A673 (cell line): ENCODE results near the gene DRC7. TPM values are rescaled to one million over a fixed set of nuclear protein-coding genes. Genes with fewer than 3 reads are reported as not detected.

Experiments
- BruUV-seq: library from RNA; stranded (reverse); fragments of 400-500 nt; replicated peaks from 2 replicates; lab custom pipeline; 2021; lab: Mats Ljungman, UMichigan
- CTCF ChIA-PET: fragments of 300-600 bp; sonication (Branson Sonifier 250); formaldehyde crosslinking; loops from one replicate; lab custom pipeline; 2022; ENCODE audit warnings: antibody characterized with exemption; lab: Charles Lee
- POLR2A ChIA-PET: fragments of 300-600 bp; sonication (Branson Sonifier 250); formaldehyde crosslinking; loops from one replicate; lab custom pipeline; 2022; ENCODE audit warnings: antibody characterized with exemption; ENCODE audit not compliant: low non-redundant PET; lab: Charles Lee
- DNase-seq: peaks from one replicate; pipeline ENCODE4 v3.0.0-alpha.2; 2015; ENCODE audit warnings: low spot score
- H3K27ac ChIP-seq: fragments of 200-600 bp; sonication (generic); 2 replicates; pipeline ENCODE4 v1.5.1; 2016; ENCODE audit warnings: mixed run types, low read depth, mild to moderate bottlenecking, mixed read lengths, antibody characterized with exemption, low read length; ENCODE audit not compliant: poor library complexity, severe bottlenecking
- H3K27me3 ChIP-seq: fragments of 200-600 bp; sonication (generic); replicated peaks from 2 replicates; pipeline ENCODE4 v1.6.1; 2017; ENCODE audit warnings: mixed run types, low read depth, mild to moderate bottlenecking, mixed read lengths, antibody characterized with exemption, low read length; ENCODE audit not compliant: insufficient read depth, poor library complexity
- H3K36me3 ChIP-seq: fragments of 200-600 bp; sonication (generic); 2 replicates; pipeline ENCODE4 v1.6.1; 2016; ENCODE audit warnings: mixed run types, mild to moderate bottlenecking, mixed read lengths, antibody characterized with exemption, low read length; ENCODE audit not compliant: insufficient read depth, poor library complexity, severe bottlenecking
- H3K4me1 ChIP-seq: fragments of 200-600 bp; sonication (generic); 2 replicates; pipeline ENCODE4 v1.6.1; 2017; ENCODE audit warnings: mixed run types, mild to moderate bottlenecking, mixed read lengths, antibody characterized with exemption, low read length; ENCODE audit not compliant: insufficient read depth, poor library complexity, severe bottlenecking
- H3K4me3 ChIP-seq: fragments of 200-600 bp; sonication (generic); 2 replicates; pipeline ENCODE4 v1.5.1; 2016; ENCODE audit warnings: low read depth, mixed run types, mild to moderate bottlenecking, mixed read lengths, low read length; ENCODE audit not compliant: poor library complexity, severe bottlenecking
- H3K9me3 ChIP-seq: fragments of 200-600 bp; sonication (generic); 2 replicates; pipeline ENCODE4 v1.6.1; 2016; ENCODE audit warnings: mixed run types, low read depth, mild to moderate bottlenecking, mixed read lengths, antibody characterized with exemption, low read length; ENCODE audit not compliant: poor library complexity, severe bottlenecking
- EZH2 ChIP-seq: fragments of 200-600 bp; sonication (generic); IDR thresholded peaks from 2 replicates; pipeline ENCODE4 v1.6.1; 2017; ENCODE audit warnings: borderline replicate concordance, low read depth, mild to moderate bottlenecking, mixed read lengths, antibody characterized with exemption, low read length; ENCODE audit not compliant: poor library complexity, severe bottlenecking
- intact Hi-C: fragments of 100-400 bp; cut with micrococcal nuclease; formaldehyde crosslinking; loops from one replicate; pipeline ENCODE4 v1.10.0; 2022; ENCODE audit not compliant: unreplicated experiment
- total RNA-seq: library from RNA; stranded (reverse); gene quantifications from 2 replicates; pipeline ENCODE4 v1.2.3, GENCODE V29; 2021
- TF ChIP-seq, protein P1 (sequence below): fragments of 300-800, 200-600 bp; sonication (generic); conservative IDR thresholded peaks from 2 replicates; pipeline ENCODE4 v1.5.1; 2017; ENCODE audit warnings: low read depth, mild to moderate bottlenecking, antibody characterized with exemption, low read length, moderate library complexity, mixed read lengths

Gene DRC7
- total RNA-seq, 1 experiment from 2014 or later = not detected

DNA sequence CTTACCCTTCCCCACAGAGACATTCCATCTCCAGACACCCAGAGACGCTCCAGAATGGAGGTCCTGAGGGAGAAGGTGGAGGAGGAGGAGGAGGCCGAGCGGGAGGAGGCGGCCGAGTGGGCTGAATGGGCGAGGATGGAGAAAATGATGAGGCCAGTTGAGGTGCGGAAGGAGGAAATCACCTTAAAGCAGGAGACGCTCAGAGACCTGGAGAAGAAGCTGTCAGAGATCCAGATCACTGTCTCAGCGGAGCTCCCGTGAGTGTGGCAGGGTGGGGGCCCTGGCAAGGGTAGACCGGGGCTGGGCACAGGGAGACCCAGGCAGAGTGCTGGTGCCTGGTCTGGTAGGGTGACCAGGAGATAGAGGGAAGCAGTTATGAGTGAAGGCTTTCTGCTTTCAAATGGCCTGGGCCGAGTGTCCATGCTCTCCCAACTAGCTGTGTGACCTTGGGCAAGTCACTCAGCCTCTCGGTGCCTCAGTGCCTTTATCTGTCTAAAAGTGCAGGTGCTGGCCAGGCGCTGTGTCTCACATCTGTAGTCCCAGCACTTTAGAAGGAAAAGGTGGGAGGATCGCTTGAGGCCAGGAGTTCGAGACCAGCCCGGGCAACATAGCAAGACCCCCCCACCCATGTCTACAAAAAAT lies 3.4 kb downstream of the DRC7 start:
- POLR2A ChIA-PET = no interaction called here
- CTCF ChIA-PET = no interaction called here
- no peaks in the 10 kb centered on the region for H3K36me3 ChIP-seq
- H3K4me3 ChIP-seq = no peak overlapping the region
- TF ChIP-seq EZH2 = no peak
- TF ChIP-seq, protein P1, sequence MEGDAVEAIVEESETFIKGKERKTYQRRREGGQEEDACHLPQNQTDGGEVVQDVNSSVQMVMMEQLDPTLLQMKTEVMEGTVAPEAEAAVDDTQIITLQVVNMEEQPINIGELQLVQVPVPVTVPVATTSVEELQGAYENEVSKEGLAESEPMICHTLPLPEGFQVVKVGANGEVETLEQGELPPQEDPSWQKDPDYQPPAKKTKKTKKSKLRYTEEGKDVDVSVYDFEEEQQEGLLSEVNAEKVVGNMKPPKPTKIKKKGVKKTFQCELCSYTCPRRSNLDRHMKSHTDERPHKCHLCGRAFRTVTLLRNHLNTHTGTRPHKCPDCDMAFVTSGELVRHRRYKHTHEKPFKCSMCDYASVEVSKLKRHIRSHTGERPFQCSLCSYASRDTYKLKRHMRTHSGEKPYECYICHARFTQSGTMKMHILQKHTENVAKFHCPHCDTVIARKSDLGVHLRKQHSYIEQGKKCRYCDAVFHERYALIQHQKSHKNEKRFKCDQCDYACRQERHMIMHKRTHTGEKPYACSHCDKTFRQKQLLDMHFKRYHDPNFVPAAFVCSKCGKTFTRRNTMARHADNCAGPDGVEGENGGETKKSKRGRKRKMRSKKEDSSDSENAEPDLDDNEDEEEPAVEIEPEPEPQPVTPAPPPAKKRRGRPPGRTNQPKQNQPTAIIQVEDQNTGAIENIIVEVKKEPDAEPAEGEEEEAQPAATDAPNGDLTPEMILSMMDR = no peak
- H3K27me3 ChIP-seq = no peaks in the 10 kb centered on the region
- H3K27ac ChIP-seq = no peak overlapping the region
- no TSS peak for BruUV-seq
- H3K4me1 ChIP-seq = no peaks in the 10 kb centered on the region
- H3K9me3 ChIP-seq = no peaks in the 10 kb centered on the region
- intact Hi-C loops = no loop called here
- no peak for DNase-seq

- no peaks in the 10 kb centered on the region for H3K27me3 ChIP-seq
- CTCF ChIA-PET = no interaction called here
- H3K27ac ChIP-seq = no peak overlapping the region
Measured at GRCh38 chr16:57698812-57699405, 4.3 kb downstream of the DRC7 start.

GRCh38 chr16:57699481-57699880 lies 4.9 kb downstream of the DRC7 start:
- no peak for DNase-seq
- H3K36me3 ChIP-seq = no peaks in the 10 kb centered on the region
- no peaks in the 10 kb centered on the region for H3K4me1 ChIP-seq
- no peaks in the 10 kb centered on the region for H3K9me3 ChIP-seq
- BruUV-seq = no TSS peak
- intact Hi-C loops = no loop called here
- H3K27me3 ChIP-seq = no peaks in the 10 kb centered on the region
- no peak overlapping the region for H3K4me3 ChIP-seq
- ChIA-PET POLR2A (no interaction called here), CTCF (no interaction called here)
- no peak overlapping the region for H3K27ac ChIP-seq
- TF ChIP-seq, protein P1 = no peak

More at GRCh38 chr16:57698812-57699405, 4.3 kb downstream of the DRC7 start:
- DNase-seq = no peak
- intact Hi-C loops = no loop called here
- POLR2A ChIA-PET = no interaction called here
- BruUV-seq = no TSS peak
- TF ChIP-seq EZH2 = no peak
- TF ChIP-seq, protein P1 = no peak
- H3K4me1 ChIP-seq = no peaks in the 10 kb centered on the region
- no peaks in the 10 kb centered on the region for H3K36me3 ChIP-seq
- H3K9me3 ChIP-seq = no peaks in the 10 kb centered on the region
- H3K4me3 ChIP-seq = no peak overlapping the region
